Stimulated activated CD4-positive, alpha-beta T cell treated with anti-CD3 and anti-CD28 coated beads, Interleukin-4, amount 100 ng/mL, for 1 hour (primary cell): ENCODE data around the gene LDLRAD3.

Source experiments
- DNase-seq: peaks from one replicate; pipeline ENCODE4 v3.0.0-alpha.2; 2020

The LDLRAD3 gene

DNA sequence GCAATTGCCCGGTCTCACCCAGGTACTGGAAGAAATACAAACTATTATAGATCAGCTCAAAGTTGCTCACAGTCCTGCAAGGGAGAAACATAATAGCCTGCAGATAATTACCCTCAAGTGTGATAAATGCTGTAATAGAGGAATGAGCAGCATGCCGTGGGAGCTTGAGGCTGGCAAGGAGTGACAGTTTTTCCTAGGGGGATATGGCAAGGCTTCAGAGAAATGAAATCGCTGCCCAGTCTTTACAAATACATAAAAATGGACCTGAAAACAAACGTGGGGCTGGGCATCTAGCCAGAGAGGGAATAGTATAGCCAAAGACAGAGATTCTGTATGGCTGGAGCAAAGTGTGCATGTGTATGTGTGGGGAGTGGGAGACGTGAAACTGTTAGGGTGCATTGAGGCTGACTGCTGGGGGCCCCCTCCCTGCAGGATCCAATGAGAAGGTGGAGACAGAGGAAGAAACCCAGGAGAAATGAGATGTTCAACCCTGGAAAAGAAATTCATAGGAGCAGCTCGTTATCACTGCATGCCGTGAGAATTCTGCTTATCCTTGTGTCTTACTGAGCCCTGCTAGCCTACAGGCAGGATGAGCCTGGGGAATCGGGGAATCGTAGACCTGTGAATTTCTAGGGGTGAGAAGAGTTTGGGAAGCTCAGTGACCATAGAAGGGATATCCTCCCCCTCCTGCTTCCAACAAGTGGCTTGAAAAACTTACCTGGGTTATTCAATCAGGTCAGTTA, 167.0 kb downstream of the LDLRAD3 start:
- DNase-seq: no peak

DNA sequence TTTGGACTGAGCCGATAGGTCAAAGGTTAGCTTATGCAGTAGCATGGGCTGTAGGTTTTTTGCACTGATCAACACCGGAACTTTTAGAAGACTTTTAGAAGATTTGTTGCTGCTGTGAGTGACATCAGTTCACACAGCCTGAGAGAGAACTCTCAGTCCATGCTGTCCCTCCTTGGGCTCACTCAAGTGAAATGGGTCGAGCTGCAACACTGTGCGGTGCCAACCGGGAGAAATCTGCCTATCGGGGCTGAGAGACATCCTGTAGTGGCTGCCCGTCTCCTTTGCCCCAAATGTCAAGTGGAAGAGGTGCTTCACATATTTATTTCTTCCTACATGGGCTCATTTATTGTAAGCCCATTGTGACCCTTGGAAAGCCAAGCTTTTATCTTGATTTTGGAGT, 170.2 kb downstream of the LDLRAD3 start:
- DNase-seq: no peak

DNA sequence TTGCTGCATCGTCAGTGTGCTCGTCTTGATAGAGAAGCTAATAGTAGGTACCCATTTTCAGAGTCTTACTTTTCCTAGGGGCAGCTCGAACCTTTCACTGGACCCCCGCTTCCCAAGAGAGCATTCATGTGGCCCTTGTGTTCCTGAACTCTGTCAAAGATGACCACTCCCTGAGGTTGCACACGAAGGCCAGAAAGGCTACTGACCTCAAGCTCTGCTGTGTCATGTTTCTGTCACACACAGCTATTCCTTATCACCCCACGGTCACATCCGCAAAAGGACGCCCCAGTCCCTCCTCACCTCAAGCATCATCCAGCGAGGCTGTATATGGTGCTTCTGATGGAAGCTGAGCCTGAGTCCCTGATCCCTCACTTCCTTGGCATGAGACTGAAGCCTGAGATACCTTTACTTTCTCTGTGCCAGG, 171.5 kb downstream of the LDLRAD3 start:
- DNase-seq: no peak

DNA sequence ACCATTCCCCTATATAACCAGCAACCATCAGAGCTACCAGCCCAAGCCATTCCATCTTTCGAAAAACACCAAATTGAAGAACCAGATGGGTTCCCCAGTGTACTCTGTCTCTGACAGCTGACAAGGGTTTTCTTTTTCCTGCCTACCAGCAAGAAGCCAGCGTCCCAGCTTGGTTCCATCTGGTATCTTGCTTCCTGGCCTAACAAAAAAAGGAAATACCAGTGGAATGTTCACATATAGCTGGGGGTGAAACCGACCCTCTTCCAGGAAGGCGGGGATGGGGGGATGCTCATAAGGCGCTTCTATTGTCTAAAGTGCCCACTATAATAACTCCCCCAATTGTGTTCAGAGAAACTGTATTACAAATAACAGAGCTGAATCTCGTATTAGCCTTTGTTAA, 172.3 kb downstream of the LDLRAD3 start:
- DNase-seq: no peak

DNA sequence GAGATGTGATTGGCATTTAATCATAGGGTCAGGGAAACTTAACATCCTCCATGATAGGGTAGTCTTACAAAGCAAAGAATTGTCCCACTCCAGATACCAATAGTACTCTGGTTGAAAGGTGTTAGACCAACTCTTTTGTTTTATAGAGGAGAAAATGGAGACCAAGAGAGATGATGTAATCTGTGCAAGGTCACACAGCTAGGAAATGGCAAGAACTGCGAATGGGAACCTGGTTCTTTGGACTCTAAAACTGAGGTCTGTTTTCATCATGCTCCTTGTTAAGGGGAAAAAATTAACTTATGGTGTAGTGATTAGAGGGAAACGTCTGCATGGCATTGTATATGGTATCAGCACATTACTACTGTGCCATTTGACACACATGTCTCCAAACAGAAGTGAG, 174.2 kb downstream of the LDLRAD3 start:
- no peak for DNase-seq

DNA sequence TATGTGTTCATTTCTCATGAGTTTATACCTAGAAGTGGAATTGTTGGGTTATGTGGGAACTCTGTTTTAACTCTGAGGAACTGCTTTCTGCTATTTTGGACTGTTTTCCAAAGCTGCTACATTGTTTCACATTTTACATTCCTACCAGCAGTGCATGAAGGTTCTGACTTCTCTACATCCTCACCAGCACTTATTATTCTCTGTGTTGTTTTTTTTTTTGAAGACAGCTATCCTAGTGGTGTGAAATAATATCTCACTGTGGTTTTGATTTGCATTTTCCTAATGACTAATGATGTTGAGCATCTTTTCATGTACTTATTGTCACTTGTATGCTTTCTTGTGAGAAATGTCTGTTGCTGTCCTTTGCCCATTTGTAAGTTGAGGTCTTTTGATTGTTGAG, 175.4 kb downstream of the LDLRAD3 start:
- DNase-seq: no peak

DNA sequence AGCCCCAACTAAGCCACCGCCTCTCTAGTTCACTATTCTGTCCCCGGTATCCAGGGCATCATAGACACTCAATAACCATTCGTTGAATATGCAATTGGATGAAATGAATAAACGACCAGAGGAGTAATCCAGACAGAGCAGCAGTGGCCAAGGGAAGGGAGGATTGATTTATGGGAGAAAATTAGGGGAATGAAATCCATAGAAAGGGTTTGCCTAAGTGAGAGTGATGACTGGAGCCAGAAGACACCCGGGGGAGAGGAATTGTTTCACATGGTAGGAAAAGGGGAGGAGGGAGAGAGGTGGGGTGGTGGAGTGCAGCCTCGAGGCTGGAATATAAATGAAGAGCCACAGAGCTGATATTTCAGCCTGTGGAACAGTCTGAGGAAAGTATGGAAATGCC, 177.2 kb downstream of the LDLRAD3 start:
- no peak for DNase-seq

DNA sequence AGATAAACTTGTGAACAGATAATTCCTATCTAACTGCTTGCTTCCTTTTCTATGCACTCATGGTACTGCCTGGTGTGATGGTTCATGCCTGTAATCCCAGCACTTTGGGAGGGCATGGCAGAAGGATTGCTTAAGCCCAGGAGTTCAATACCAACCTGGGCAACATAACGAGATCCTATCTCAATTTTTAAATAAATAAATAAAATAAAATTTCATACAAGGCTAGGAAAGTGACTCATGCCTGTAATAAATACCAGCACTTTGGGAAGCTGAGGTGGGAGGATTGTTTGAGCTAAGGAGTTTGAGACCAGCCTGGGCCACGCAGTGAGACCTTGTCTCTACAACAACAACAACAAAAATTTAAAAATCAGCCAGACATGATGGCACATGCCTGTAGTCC, 178.8 kb downstream of the LDLRAD3 start:
- DNase-seq: no peak

DNA sequence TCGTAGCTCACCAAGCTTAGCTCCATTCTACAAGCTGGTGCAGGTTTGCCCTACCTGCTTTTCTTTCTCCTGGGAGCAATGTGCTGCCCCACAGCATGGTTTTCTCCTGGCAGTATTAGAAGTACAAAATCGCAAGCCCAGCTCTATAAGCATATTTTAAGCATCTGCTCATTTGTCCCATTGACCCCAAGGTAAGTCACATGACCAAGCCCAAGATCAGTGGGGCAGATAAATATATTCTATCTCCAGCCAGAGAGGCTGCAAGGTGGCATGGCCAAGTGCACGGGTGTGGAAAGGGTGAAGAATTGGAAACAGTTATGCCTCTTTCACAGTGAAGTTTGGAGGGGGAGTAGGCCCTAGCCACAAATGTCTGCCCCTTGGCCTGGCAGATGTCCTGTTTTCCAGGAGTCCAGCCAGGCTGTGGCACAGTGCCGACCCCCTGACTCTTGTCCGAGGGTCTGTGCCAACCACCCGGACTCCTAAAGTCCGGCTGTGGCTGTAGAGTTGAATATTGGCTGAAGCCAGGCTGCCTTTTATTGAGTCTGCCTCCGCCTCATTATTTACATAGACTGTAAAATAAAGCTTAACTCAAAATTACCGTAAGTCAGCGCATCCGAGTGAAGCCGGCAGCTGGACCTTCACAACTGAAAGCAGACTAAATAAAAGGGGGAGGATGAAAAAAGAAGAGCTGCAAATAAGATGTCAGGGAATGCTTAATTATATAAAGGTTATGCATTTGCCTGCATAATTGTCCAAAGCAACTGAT, 179.7 kb downstream of the LDLRAD3 start:
- DNase-seq: no peak

DNA sequence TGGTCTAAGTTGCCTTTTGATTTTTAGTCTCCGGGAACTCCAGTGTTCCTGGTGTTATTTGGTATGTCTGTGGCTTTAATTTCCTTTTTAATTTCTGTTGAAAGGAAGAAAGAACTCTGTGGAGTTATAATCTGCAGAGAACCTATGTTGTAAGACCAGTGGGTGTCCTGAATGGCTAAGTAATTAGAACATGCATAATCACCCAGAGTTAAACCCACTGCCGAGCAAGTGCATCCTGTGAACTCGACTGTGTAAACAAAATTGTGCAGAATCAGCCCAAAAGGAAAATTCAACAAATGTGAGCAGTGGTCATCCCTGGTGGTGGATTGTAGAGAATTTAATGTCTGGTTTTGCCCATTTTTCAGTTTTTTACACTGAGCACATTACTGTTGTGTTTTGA, 182.8 kb downstream of the LDLRAD3 start:
- no peak for DNase-seq

DNA sequence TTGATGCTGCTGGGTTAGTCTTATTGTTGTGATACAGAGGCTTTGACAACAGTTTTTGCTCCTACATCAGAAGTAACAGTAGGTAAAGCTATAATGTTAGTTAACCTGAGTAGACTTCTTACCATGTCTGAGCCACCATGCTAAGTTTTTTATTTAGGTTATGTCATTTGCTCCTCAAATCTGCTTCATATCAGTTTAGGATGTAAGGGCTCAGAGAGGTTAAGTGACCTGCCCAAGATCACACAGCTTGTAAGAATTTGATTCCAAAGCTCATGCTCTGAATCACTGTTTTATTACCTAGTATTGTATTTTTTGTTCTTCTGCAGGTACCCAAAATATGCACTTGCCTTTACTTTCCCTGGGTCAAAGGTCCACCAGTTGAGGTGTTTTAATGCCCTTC, 183.7 kb downstream of the LDLRAD3 start:
- no peak for DNase-seq

DNA sequence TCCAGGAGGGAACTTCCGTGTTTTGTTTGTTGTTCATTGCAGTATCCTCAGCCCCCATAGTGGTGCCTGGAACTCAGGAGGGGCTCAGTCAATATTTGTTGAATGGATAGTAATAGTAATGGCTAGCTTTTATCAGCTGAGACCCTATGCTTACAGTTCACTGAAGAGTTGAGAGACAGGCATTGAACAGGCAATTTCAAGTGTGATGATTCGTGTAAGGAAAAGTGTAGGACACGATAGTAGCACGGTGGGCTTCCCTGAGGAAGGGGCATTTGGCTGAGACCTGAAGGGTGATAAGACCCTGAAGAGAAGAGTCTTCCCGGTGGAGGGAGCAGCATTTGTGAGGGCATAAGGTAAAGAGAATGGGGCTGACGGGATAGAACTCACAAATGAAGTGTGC, 186.1 kb downstream of the LDLRAD3 start:
- no peak for DNase-seq

DNA sequence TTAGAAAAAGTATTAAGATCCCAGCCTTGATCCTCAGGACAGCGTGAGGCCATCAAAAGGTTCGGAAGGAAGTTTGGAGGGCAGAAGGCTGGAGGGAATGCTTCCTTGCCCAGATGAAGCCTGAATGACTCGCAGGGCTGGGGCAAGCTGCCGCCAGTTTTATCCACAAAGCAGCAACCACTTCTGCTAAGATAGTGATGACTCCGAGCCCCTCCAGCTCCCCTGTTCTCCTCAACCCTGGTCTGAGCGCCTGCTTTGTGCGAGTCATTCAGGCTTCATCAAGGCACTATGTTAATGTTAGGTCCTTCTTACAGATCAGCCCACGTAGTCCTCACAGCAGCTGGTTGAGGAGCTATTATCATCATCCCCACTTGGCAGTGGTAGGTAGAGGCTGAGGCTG, 186.5 kb downstream of the LDLRAD3 start:
- no peak for DNase-seq

DNA sequence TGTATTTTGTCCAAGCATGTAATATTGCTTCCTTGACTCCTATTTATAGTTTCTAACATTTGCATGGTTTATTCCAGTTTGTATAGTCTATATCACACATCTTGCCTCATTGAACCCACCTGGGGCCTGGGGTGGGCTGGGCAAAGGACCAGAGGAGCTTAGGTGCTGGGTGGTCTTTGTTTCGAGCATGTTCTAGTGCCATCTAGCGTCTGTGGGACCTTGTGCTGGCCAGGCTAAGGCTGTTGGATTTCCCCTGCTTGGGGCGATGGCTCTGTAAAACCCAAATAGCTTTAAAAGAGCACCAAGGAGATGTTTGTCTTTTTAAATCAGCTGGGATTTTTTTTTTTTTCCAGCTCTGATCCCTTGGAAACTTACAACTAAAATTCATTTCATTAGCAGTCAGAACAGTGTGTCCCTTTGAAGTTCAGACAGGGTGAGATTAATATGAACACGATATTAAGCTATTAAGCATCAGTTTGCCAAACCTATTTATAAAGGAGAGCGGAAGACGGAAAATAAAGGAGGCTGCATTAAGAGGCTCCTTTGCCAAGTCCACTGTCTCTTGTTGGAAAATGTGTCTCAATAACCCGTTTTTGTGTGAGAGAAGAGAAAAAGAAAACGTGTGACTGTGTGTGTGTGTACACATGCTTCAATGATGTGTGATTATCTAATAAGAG, 188.0 kb downstream of the LDLRAD3 start:
- DNase-seq: no peak

DNA sequence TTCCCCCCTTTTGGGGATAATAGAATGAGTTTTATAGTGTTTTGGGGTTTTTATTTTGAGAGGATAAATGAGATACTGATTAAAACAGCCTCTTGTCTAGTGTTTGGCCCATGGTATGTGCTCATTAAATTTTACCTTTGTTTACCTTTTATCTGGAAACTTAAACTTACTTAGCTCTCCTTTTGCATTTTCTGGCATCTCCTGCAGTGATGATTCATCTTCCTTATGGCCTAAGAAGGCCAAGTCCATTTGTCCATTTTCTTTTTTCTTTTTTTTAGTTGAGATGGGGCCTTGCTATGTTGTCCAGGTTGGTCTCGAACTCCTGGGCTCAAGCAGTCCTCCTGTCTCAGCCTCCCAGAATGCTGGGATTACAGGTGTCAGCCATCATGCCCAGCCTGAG, 189.1 kb downstream of the LDLRAD3 start:
- no peak for DNase-seq

DNA sequence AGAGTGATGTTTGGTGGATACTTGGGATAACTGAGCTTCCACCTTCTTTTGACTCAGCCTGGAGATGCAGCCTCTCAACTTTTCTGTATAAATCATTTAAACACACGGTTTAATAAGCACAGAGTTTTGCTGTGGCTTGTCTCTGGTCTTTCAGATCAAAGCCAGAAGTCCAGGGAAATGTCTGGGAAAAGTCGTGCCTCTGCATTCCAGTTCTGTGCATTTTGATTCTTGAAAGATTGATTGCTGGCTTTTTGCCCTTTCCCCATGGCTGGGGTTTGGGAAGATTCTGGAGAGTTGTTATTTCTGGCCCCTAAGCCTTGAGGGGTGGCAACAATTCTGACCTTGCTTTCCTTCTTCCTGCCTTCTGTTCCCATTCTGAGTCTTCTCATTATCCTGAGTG, 191.2 kb downstream of the LDLRAD3 start:
- no peak for DNase-seq

DNA sequence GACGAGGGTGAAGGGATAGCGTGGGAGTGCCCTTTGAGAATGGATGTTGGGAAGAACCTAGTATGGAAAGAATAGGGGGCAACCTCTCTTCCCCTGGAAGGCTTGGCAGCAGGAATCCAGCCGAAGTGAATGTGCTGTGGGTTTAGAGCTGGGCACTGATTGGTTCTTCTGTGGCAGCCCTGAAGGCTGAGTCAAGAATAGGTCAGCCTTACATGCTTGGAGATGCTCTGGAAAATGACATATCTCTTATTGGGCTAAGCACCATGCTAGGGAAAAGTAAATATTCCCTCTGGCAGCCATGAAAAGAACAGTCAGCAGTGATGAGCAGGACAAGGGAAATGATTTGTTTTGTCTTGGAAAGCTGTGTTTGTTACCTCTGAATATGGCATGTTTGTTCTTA, 195.9 kb downstream of the LDLRAD3 start:
- no peak for DNase-seq

DNA sequence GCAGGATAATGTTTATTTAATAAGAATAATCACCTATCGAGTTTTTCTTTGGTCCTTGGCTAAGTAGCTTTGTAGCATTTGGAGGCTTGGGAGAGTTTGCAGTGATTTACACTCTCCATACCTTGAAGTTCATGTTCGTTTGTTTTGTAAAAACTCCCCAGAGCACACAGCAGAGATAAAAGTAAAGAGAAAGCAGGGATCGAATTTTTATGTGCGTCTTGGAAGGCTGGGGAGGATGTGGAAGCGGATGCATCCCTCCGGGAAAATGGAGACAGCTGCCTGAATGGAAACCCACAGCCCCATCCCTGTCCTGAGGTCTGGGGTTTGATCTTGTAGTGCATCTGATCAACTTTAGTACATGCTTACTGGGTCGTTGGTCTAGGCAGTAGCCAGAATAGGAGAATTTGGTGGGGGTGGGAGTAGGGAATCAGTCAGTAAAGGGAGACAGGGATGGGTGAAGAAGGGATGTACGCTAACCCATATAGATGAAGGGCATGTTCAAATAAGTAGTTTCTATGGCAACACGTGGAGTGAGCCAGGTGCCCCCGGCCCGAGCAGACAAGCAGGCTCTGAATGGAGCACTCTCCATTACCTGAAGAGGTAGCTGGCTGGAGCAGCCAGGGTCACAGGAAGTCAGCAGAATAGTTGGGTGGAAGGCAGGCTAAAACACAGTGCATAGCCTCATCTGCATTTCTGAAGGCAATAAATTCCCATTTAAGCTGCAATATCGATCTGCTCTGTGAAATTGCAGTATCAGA, 197.5 kb downstream of the LDLRAD3 start:
- no peak for DNase-seq

DNA sequence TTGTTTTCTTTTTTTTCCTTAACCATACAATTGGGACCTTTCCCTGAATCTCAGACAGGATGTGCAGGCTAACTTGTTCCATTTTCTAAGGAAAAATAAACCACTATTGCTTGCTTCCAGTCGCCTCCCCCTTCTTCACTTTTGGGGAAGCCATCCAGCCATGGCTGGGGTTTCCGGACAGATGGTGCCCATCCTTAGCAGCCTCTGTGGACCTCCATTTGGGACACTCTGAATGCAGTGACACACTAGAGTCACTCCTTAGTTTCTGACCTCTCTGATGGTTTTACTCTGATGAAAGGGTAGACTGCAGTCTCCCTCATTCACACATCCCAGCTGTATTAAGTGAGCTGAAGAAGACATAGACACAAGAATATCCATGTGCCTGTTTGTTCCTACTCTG, 198.1 kb downstream of the LDLRAD3 start:
- DNase-seq: no peak

DNA sequence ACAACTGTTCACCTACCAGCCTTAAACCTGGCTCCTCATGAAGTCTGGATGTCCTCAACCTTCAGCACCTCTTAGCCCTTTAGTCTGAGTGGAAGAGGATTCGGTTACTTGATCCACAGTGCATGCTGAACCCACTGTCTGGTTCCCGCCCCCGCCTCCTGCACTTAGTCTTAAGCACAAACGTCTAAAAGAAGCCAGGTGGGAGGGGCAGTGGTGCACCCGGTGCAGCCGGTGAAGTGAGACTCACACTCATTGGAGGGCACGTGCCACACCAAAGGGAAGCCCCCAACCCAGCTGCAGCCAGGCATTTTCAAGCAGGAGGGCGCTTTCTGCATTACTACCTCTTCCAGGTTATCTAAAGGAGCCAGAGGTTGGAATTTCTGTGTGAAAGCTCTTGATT, 198.6 kb downstream of the LDLRAD3 start:
- DNase-seq: no peak

DNA sequence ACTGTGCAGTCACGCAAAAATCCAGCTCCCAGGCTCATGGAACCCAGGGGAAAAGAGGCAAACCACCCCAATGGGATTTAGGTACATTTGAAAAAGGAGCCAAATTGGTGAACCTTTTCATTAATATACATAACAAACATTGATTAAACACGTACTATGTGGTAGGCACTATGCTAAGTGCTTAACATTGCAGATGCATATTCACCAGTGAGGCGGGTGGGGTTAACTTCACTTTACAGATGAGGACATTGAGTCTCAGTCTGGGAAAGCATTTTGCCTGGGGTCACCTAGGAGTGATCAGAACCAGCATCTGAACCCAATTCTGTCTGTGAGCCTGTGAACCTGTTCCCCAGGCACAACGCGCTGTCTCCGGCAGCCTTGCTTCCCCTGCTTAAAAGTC, 199.0 kb downstream of the LDLRAD3 start:
- DNase-seq: no peak

DNA sequence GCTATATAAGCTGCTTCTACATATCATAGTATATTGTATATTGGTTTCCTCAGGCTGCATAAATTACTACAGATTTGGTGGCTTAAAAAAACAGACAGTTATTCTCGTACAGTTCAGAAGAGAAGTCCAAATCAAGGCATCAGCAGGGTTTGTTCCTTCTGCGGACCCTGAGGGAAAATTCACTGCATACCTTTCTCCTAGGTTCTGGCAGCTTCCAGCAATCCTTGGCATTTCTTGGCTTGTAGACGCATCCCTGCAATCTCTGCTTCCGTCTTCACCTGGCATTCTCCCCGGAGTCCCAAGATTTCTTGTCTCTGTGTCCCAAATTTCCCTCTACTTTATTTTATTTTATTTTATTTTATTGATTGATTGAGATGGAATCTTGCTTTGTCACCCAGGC, 202.6 kb downstream of the LDLRAD3 start:
- no peak for DNase-seq

DNA sequence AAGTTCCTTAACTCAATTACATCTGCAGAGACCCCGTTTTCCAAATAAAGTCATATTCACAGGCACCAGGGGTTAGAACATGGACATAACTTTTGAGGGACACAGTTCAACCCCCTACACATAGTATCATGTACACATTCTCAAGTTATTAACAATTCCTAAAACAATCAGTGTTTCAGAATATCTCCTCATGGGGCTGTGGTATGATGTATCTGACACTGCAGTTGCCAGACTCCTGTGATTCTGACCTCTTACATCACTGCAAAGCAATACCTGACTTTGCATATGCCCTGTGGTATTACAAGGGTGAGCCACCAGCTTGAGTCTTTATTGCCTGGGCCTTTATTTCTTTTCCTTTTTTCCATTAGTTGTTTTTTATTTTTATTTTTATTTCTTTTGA, 203.6 kb downstream of the LDLRAD3 start:
- no peak for DNase-seq
